Skeletal muscle satellite cell (primary cell): Measurements from ENCODE around the gene RIC8B.

Experiments
- H3K27me3 ChIP-seq: 2 replicates; pipeline ENCODE4 v1.7.0; 2013; ENCODE audit warnings: low read length; ENCODE audit not compliant: control insufficient read depth, insufficient read depth
- H3K36me3 ChIP-seq: 2 replicates; pipeline ENCODE4 v1.7.0; 2013; ENCODE audit warnings: mild to moderate bottlenecking, control low read depth, low read length; ENCODE audit not compliant: insufficient read depth
- H3K4me1 ChIP-seq: 2 replicates; pipeline ENCODE4 v1.7.0; 2013; ENCODE audit warnings: low read length; ENCODE audit not compliant: control insufficient read depth, insufficient read depth
- H3K4me2 ChIP-seq: 2 replicates; pipeline ENCODE4 v1.7.0; 2013; ENCODE audit warnings: mild to moderate bottlenecking, low read length
- H3K4me3 ChIP-seq: 2 replicates; pipeline ENCODE4 v1.7.0; 2013; ENCODE audit warnings: low read length
- H3K9ac ChIP-seq: 2 replicates; pipeline ENCODE4 v1.7.0; 2013; ENCODE audit warnings: mild to moderate bottlenecking, low read depth, low read length, moderate library complexity
- H3K9me3 ChIP-seq: replicated peaks from 2 replicates; pipeline ENCODE4 v1.7.0; 2013; ENCODE audit warnings: mild to moderate bottlenecking, control low read depth, low read length

RIC8B gene

GRCh38 chr12:106883426-106883825, 108.9 kb downstream of the RIC8B start:
- Histone ChIP-seq H3K36me3 (peaks cover 24% of the 10 kb centered on the region), H3K9ac (no peak overlapping the region), H3K27me3 (no peaks in the 10 kb centered on the region), H3K9me3 (no peaks in the 10 kb centered on the region), H3K4me3 (no peak overlapping the region), H3K4me2 (no peak overlapping the region), H3K4me1 (peaks cover 10% of the 10 kb centered on the region)

- Histone ChIP-seq H3K36me3 (peaks cover 19% of the 10 kb centered on the region), H3K27me3 (no peaks in the 10 kb centered on the region), H3K9me3 (no peaks in the 10 kb centered on the region), H3K9ac (no peak overlapping the region), H3K4me1 (peaks cover 10% of the 10 kb centered on the region), H3K4me2 (no peak overlapping the region), H3K4me3 (no peak overlapping the region)
Measured at GRCh38 chr12:106885026-106885425, 110.5 kb downstream of the RIC8B start.

- Histone ChIP-seq H3K27me3 (no peaks in the 10 kb centered on the region), H3K4me1 (peaks cover 10% of the 10 kb centered on the region), H3K9me3 (no peaks in the 10 kb centered on the region), H3K36me3 (peaks cover 18% of the 10 kb centered on the region), H3K4me2 (no peak overlapping the region), H3K9ac (no peak overlapping the region), H3K4me3 (no peak overlapping the region)
Measured at GRCh38 chr12:106885541-106886249, 111.2 kb downstream of the RIC8B start.

GRCh38 chr12:106886932-106887331, 112.5 kb downstream of the RIC8B start:
- no peak overlapping the region for H3K4me2 ChIP-seq
- H3K4me3 ChIP-seq: no peak overlapping the region
- peaks cover 18% of the 10 kb centered on the region for H3K36me3 ChIP-seq
- H3K9ac ChIP-seq: no peak overlapping the region
- no peaks in the 10 kb centered on the region for H3K9me3 ChIP-seq
- H3K4me1 ChIP-seq: peaks cover 10% of the 10 kb centered on the region
- no peaks in the 10 kb centered on the region for H3K27me3 ChIP-seq

GRCh38 chr12:106888348-106888970, 114.0 kb downstream of the RIC8B start:
- H3K4me1 ChIP-seq: peaks cover 3% of the 10 kb centered on the region
- no peak overlapping the region for H3K4me3 ChIP-seq
- no peaks in the 10 kb centered on the region for H3K9me3 ChIP-seq
- H3K9ac ChIP-seq: no peak overlapping the region
- peaks cover 18% of the 10 kb centered on the region for H3K36me3 ChIP-seq
- no peaks in the 10 kb centered on the region for H3K27me3 ChIP-seq
- no peak overlapping the region for H3K4me2 ChIP-seq

GRCh38 chr12:106889326-106889725, 114.8 kb downstream of the RIC8B start:
- Histone ChIP-seq H3K4me2 (no peak overlapping the region), H3K9me3 (no peaks in the 10 kb centered on the region), H3K4me3 (no peak overlapping the region), H3K36me3 (peaks cover 18% of the 10 kb centered on the region), H3K4me1 (no peaks in the 10 kb centered on the region), H3K9ac (no peak overlapping the region), H3K27me3 (no peaks in the 10 kb centered on the region)

GRCh38 chr12:106889950-106890626, 115.6 kb downstream of the RIC8B start:
- Histone ChIP-seq H3K9ac (no peak overlapping the region), H3K4me3 (no peak overlapping the region), H3K9me3 (no peaks in the 10 kb centered on the region), H3K4me2 (no peak overlapping the region), H3K4me1 (no peaks in the 10 kb centered on the region), H3K36me3 (peaks cover 15% of the 10 kb centered on the region), H3K27me3 (no peaks in the 10 kb centered on the region)

- Histone ChIP-seq H3K36me3 (peaks cover 5% of the 10 kb centered on the region), H3K4me1 (no peaks in the 10 kb centered on the region), H3K9me3 (no peaks in the 10 kb centered on the region), H3K9ac (no peak overlapping the region), H3K4me3 (no peak overlapping the region), H3K27me3 (no peaks in the 10 kb centered on the region), H3K4me2 (no peak overlapping the region)
Measured at GRCh38 chr12:106892075-106892474, 117.6 kb downstream of the RIC8B start.

- H3K4me1 ChIP-seq: no peaks in the 10 kb centered on the region
- no peak overlapping the region for H3K9ac ChIP-seq
- no peaks in the 10 kb centered on the region for H3K36me3 ChIP-seq
- no peak overlapping the region for H3K4me3 ChIP-seq
- no peak overlapping the region for H3K4me2 ChIP-seq
- H3K9me3 ChIP-seq: no peaks in the 10 kb centered on the region
- no peaks in the 10 kb centered on the region for H3K27me3 ChIP-seq
Measured at GRCh38 chr12:106893451-106893850, 119.0 kb downstream of the RIC8B start.

- no peaks in the 10 kb centered on the region for H3K27me3 ChIP-seq
- H3K36me3 ChIP-seq: no peaks in the 10 kb centered on the region
- H3K4me1 ChIP-seq: no peaks in the 10 kb centered on the region
- no peak overlapping the region for H3K4me2 ChIP-seq
- no peak overlapping the region for H3K4me3 ChIP-seq
- H3K9me3 ChIP-seq: no peaks in the 10 kb centered on the region
- H3K9ac ChIP-seq: no peak overlapping the region
Measured at GRCh38 chr12:106894774-106895173, 120.3 kb downstream of the RIC8B start.

- Histone ChIP-seq H3K4me2 (no peak overlapping the region), H3K27me3 (no peaks in the 10 kb centered on the region)
Measured at GRCh38 chr12:106896603-106897002, 122.1 kb downstream of the RIC8B start.

More at GRCh38 chr12:106896603-106897002, 122.1 kb downstream of the RIC8B start:
- Histone ChIP-seq H3K36me3 (no peaks in the 10 kb centered on the region), H3K9me3 (no peaks in the 10 kb centered on the region), H3K4me3 (no peak overlapping the region), H3K9ac (no peak overlapping the region), H3K4me1 (no peaks in the 10 kb centered on the region)
